GM12873 (cell line): ENCODE data around the gene SQOR.

Experiments used
- TF ChIP-seq, protein P1 (sequence below): IDR thresholded peaks from 2 replicates; pipeline ENCODE4 v1.5.1; 2012; ENCODE audit warnings: low read depth, mild to moderate bottlenecking, moderate library complexity, low read length, control low read depth; ENCODE audit not compliant: insufficient read depth; ENCODE audit errors: missing control alignments

SQOR gene

DNA sequence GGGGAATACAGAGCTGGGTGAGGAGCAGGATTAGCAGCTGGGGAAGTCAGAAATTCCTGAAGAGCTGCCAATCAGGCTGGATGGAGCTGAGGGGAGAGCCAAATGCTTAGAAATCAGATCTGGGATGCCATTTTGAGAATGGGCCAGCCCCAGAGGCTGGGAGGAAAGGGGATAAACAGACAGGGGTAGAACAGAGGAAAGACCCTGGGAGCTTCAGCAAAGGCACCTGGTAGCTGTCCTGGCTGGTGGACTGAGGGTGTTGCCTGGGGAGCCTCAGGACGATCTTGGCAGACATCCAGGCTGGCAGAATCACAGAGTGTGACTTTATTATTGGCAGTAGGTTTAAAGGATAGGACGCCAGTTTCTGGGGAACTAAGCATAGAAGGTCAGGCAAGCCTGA is 97.8 kb downstream of the SQOR start:
- TF ChIP-seq, protein P1, sequence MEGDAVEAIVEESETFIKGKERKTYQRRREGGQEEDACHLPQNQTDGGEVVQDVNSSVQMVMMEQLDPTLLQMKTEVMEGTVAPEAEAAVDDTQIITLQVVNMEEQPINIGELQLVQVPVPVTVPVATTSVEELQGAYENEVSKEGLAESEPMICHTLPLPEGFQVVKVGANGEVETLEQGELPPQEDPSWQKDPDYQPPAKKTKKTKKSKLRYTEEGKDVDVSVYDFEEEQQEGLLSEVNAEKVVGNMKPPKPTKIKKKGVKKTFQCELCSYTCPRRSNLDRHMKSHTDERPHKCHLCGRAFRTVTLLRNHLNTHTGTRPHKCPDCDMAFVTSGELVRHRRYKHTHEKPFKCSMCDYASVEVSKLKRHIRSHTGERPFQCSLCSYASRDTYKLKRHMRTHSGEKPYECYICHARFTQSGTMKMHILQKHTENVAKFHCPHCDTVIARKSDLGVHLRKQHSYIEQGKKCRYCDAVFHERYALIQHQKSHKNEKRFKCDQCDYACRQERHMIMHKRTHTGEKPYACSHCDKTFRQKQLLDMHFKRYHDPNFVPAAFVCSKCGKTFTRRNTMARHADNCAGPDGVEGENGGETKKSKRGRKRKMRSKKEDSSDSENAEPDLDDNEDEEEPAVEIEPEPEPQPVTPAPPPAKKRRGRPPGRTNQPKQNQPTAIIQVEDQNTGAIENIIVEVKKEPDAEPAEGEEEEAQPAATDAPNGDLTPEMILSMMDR: no peak

DNA sequence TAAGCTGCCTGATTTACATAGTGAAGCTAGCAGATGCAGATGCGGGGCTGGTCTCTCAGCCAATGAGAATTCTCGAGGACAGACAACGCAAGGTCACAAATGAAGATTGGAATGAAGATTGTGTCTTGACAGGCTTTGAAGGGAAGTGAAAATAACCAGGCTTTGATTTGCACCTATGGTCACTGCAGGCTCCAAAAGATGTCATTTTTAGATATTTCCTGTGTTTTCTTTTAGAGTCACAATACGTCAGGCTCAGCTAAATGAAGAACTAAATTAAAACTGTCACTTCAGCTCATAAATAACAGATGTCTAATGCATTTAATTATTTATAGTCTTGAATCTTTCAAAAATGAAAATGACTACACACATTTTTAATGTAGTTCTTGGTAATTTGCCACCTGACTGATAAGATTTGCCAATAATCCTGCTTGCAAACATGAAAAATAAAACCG is 99.5 kb downstream of the SQOR start:
- TF ChIP-seq, protein P1: no peak
